Activated CD8-positive, alpha-beta T cell treated with anti-CD3 and anti-CD28 coated beads for 36 hours (primary cell): ENCODE data around the gene CRACDL. TPM values are rescaled to one million over a fixed set of nuclear protein-coding genes. Genes with fewer than 3 reads are reported as not detected.

ENCODE experiments used
- ATAC-seq: fragments of 200-7000 bp; cut with Tn5 transposase; one replicate; pipeline ENCODE4 v1.10.0; 2021; ENCODE audit warnings: mild to moderate bottlenecking, moderate library complexity
- CTCF ChIA-PET: fragments of 350-600 bp; sonication (Branson Sonifier 250); formaldehyde crosslinking; loops from one replicate; lab custom pipeline; 2021; ENCODE audit warnings: antibody characterized with exemption; lab: Charles Lee
- POLR2A ChIA-PET: fragments of 350-600 bp; sonication (Branson Sonifier 250); formaldehyde crosslinking; loops from one replicate; lab custom pipeline; 2021; ENCODE audit warnings: antibody characterized with exemption; lab: Charles Lee
- DNase-seq: peaks from one replicate; pipeline ENCODE4 v3.0.0-alpha.2; 2020
- H3K27ac Mint-ChIP-seq: one replicate; pipeline ENCODE4 v1.8.0; 2021; ENCODE audit warnings: mild to moderate bottlenecking, mixed read lengths
- H3K27me3 Mint-ChIP-seq: one replicate; pipeline ENCODE4 v1.8.0; 2021; ENCODE audit warnings: mixed read lengths
- H3K36me3 Mint-ChIP-seq: one replicate; pipeline ENCODE4 v1.8.0; 2021; ENCODE audit warnings: low read depth, mixed read lengths
- H3K4me1 Mint-ChIP-seq: one replicate; pipeline ENCODE4 v1.8.0; 2021; ENCODE audit warnings: low read depth, mixed read lengths
- H3K4me3 Mint-ChIP-seq: one replicate; pipeline ENCODE4 v1.8.0; 2021; ENCODE audit warnings: mild to moderate bottlenecking, moderate library complexity, mixed read lengths
- H3K9me3 Mint-ChIP-seq: one replicate; pipeline ENCODE4 v1.8.0; 2021; ENCODE audit warnings: mixed read lengths
- CTCF ChIP-seq: fragments of 200-600 bp; IDR thresholded peaks from one replicate; pipeline ENCODE4 v1.8.0; 2022; ENCODE audit warnings: antibody characterized with exemption, mild to moderate bottlenecking
- intact Hi-C: fragments of 100-400 bp; cut with micrococcal nuclease; formaldehyde crosslinking; loops from one replicate; pipeline ENCODE4 v1.10.0; 2022
- total RNA-seq, 2 experiments: library from RNA; stranded (reverse); gene quantifications; one replicate each; pipeline ENCODE4 v1.2.3, GENCODE V29; 2021

Gene CRACDL
- total RNA-seq, 2 experiments from 2014 or later: 0.09 to 0.38 TPM

DNA sequence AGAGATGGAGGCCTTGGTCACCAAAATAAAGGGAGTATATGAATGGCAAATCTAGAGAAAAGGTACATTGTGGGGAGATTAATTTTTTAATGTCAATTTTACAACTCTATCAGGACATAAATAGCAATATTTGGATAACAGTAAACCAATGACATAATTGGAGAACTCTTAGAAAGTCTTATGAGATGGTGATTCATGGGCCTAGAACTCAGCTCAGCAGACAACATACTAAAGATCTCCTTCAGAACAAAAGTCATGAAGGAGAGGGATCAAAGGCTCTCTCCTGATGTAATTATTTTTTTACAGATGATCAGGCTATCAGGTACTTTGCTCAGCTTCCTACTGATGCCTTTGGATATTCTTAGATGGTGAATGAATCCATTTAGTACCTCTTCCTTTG, 90.0 kb downstream of the CRACDL start:
- Mint-ChIP-seq H3K36me3 (no peaks in the 10 kb centered on the region), H3K27ac (no peak overlapping the region), H3K4me3 (no peak overlapping the region), H3K27me3 (no peaks in the 10 kb centered on the region), H3K9me3 (no peaks in the 10 kb centered on the region), H3K4me1 (no peaks in the 10 kb centered on the region)
- ATAC-seq: no peak
- DNase-seq: no peak
- intact Hi-C loops: loop anchor here (10.0 kb wide), 1 partner anchor 431 kb away; no protein-coding TSS in a partner anchor
- CTCF ChIA-PET: interaction anchor here (1.2 to 1.5 kb wide), 2 partner anchors 66 to 197 kb away, joined by 3 to 5 read pairs; no protein-coding TSS in a partner anchor
- POLR2A ChIA-PET: interaction anchor here (0.7 kb wide), 1 partner anchor 51 kb away, joined by 4 read pairs; no protein-coding TSS in a partner anchor
- TF ChIP-seq CTCF: no peak

DNA sequence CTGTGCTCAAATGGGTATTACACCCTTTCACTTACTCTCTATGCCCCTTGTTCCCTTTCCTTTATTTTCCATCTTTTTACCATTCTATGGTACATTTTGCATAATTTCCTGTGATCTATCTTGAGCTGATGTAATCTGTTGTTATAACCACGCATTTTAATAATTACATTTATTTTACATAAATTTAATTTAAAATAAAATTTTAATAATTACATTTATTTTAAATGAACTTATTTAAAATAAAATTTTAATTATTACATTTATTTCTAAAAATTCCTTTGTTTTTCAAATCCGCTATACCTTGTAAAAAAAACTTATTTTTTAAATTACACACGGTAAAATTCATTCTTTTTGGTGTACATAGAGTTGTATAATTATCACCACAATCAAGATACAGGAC, 93.9 kb downstream of the CRACDL start:
- Mint-ChIP-seq H3K9me3 (no peaks in the 10 kb centered on the region), H3K27ac (no peak overlapping the region), H3K4me3 (no peak overlapping the region), H3K4me1 (peaks cover 1% of the 10 kb centered on the region), H3K36me3 (no peaks in the 10 kb centered on the region), H3K27me3 (no peaks in the 10 kb centered on the region)
- CTCF ChIA-PET: no interaction called here
- no peak for TF ChIP-seq CTCF
- intact Hi-C loops: loop anchor here (10.0 kb wide), 1 partner anchor 427 kb away; no protein-coding TSS in a partner anchor
- ATAC-seq: no peak
- POLR2A ChIA-PET: no interaction called here
- DNase-seq: no peak

- no peak for ATAC-seq
- Mint-ChIP-seq H3K4me3 (no peak overlapping the region), H3K36me3 (no peaks in the 10 kb centered on the region), H3K4me1 (peaks cover 21% of the 10 kb centered on the region), H3K27me3 (no peaks in the 10 kb centered on the region), H3K9me3 (no peaks in the 10 kb centered on the region), H3K27ac (no peak overlapping the region)
- intact Hi-C loops: loop anchor here (10.0 kb wide), 1 partner anchor 104 kb away; the partner anchor contains the start of gene MGAT4A
- no peak for DNase-seq
- ChIA-PET POLR2A (interaction anchor here (0.7 to 1.0 kb wide), 2 partner anchors 8 to 232 kb away, joined by 3 to 5 read pairs; no protein-coding TSS in a partner anchor), CTCF (interaction anchor here (0.6 to 1.7 kb wide), 4 partner anchors 17 to 194 kb away, joined by 3 to 6 read pairs (median 4); no protein-coding TSS in a partner anchor)
- TF ChIP-seq CTCF: no peak
Measured at GRCh38 chr2:98839292-98839691, 96.7 kb downstream of the CRACDL start.

- no peaks in the 10 kb centered on the region for H3K36me3 Mint-ChIP-seq
- peak overlapping the region; percentile 74 for H3K27ac Mint-ChIP-seq
- no peaks in the 10 kb centered on the region for H3K9me3 Mint-ChIP-seq
- no peak for TF ChIP-seq CTCF
- ChIA-PET CTCF (interaction anchor here (0.7 to 2.4 kb wide), 7 partner anchors 64 to 199 kb away, joined by 3 to 18 read pairs (median 4); partner anchors contain the start of gene MGAT4A), POLR2A (interaction anchor here (0.7 to 0.8 kb wide), 2 partner anchors 72 to 201 kb away, joined by 3 read pairs; no protein-coding TSS in a partner anchor)
- peak; percentile 80 for ATAC-seq
- H3K4me3 Mint-ChIP-seq: peak overlapping the region; percentile 28
- H3K27me3 Mint-ChIP-seq: no peaks in the 10 kb centered on the region
- H3K4me1 Mint-ChIP-seq: peaks cover 36% of the 10 kb centered on the region
- intact Hi-C loops: loop anchor here (2.0 to 10.0 kb wide), 2 partner anchors 101 to 187 kb away; partner anchors contain the start of gene MGAT4A
- peak; percentile 66 for DNase-seq
Measured at GRCh38 chr2:98835831-98836385, 100.1 kb downstream of the CRACDL start.

DNA sequence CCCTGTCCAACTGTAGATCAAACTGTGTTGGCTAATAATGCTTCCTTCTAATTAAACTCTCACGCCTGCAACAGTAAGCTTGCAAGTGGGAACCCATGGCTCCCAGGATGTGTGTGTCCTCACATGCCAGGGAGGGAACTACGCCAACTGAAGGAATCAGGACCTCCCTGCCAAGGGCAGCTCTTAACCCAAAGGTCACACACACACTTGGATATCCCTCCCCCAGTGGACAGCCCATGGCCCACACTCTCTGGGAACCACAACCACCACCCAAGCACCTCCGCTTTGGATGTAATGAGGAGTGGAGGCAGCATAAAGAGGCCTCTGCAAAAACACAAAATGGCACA, 102.1 kb downstream of the CRACDL start:
- DNase-seq (no peak), ATAC-seq (no peak)
- POLR2A ChIA-PET: interaction anchor here (0.7 to 1.8 kb wide), 2 partner anchors 104 to 147 kb away, joined by 3 to 7 read pairs; partner anchors contain the start of gene MGAT4A
- CTCF ChIA-PET: interaction anchor here (2.1 to 3.8 kb wide), 2 partner anchors 12 to 185 kb away, joined by 5 to 14 read pairs; no protein-coding TSS in a partner anchor
- TF ChIP-seq CTCF: no peak
- H3K4me3 Mint-ChIP-seq: no peak overlapping the region
- H3K27me3 Mint-ChIP-seq: no peaks in the 10 kb centered on the region
- peaks cover 47% of the 10 kb centered on the region for H3K4me1 Mint-ChIP-seq
- intact Hi-C loops: loop anchor here (10.0 kb wide), 1 partner anchor 99 kb away; the partner anchor contains the start of gene MGAT4A
- no peaks in the 10 kb centered on the region for H3K36me3 Mint-ChIP-seq
- no peaks in the 10 kb centered on the region for H3K9me3 Mint-ChIP-seq
- H3K27ac Mint-ChIP-seq: no peak overlapping the region
